B cell (primary cell): ENCODE results near the gene PROM2.

ENCODE experiments used
- EZH2 ChIP-seq: IDR thresholded peaks from 2 replicates; pipeline ENCODE4 v1.6.1; 2012; ENCODE audit warnings: borderline replicate concordance, low read depth, mild to moderate bottlenecking, moderate library complexity, low read length; ENCODE audit not compliant: insufficient read depth, poor library complexity, severe bottlenecking
- TF ChIP-seq, protein P1 (sequence below): fragments of 200-600 bp; IDR thresholded peaks from one replicate; pipeline ENCODE4 v1.8.0; 2022; ENCODE audit warnings: antibody characterized with exemption, mild to moderate bottlenecking

DNA sequence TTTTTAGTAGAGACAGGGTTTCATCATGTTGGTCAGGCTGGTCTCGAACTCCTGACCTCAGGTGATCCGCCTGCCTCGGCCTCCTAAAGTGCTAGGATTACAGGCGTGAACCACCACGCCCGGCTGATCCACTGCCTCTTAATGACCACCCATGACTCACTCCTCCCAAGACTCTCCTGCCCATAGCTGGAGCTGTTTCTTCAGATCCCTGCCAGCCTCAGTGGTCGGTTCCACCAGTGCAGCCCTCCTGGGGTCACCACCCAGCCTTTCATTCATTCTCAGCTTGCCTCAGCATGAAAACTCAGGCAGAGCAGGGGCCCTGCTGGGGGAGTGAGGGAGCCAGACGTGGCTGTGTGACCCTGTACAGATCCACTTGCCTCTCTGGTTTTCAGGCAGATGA, 35.4 kb downstream of the PROM2 start:
- TF ChIP-seq, protein P1, sequence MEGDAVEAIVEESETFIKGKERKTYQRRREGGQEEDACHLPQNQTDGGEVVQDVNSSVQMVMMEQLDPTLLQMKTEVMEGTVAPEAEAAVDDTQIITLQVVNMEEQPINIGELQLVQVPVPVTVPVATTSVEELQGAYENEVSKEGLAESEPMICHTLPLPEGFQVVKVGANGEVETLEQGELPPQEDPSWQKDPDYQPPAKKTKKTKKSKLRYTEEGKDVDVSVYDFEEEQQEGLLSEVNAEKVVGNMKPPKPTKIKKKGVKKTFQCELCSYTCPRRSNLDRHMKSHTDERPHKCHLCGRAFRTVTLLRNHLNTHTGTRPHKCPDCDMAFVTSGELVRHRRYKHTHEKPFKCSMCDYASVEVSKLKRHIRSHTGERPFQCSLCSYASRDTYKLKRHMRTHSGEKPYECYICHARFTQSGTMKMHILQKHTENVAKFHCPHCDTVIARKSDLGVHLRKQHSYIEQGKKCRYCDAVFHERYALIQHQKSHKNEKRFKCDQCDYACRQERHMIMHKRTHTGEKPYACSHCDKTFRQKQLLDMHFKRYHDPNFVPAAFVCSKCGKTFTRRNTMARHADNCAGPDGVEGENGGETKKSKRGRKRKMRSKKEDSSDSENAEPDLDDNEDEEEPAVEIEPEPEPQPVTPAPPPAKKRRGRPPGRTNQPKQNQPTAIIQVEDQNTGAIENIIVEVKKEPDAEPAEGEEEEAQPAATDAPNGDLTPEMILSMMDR: no peak
- TF ChIP-seq EZH2: no peak
